Adrenal gland (tissue), 5 donors: ENCODE results near the gene TRPC6.

ENCODE experiments used
- CTCF ChIP-seq, 6 experiments: fragments of 450-650 bp in 4 of 6; fragments of 200-600 bp in 2 of 6; sonication (generic) in 1 of 6; IDR thresholded peaks; 1 replicate in 5 of 6; 2 replicates in 1 of 6; pipeline versions ENCODE4 v1.5.1 to v1.8.0; 2016 to 2021; ENCODE audit warnings: antibody characterized with exemption in 6 of 6, mild to moderate bottlenecking in 2 of 6, moderate library complexity in 1 of 6
- POLR2A ChIP-seq, 2 donors: fragments of 450-650 bp; IDR thresholded peaks; one replicate each; pipeline ENCODE4 v1.6.1; 2017; ENCODE audit warnings: antibody characterized with exemption in 2 of 2, mild to moderate bottlenecking in 2 of 2, moderate library complexity in 1 of 2
- donor health status: DM: no; HTN: no; CAD: no.

DNA sequence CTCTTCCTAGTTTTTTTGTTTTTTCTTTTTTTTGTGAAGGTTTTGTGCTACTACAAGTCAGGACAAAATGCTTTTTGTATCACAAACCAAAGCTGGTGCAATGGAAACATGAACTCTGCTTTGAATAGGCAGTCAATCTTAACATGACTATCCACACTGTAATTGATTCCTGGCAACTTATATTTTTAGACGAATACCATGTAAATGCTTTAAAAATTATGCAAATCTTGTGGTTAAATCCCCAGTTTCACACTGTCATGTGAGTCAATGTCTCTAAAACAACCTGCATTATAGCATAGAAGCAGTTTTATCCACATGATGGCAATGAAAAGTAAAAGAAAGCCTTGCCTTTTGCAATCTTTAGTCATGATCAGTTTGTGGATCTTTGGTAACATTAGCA is 8.9 kb downstream of the TRPC6 start:
- no peak for TF ChIP-seq CTCF (IDR thresholded peaks at IDR 0.05)
- no peak for TF ChIP-seq POLR2A (IDR thresholded peaks at IDR 0.05)
